GM18868 (cell line): ENCODE data around the gene SPINK8.
A peak's percentile ranks its signal among the peaks of the same experiment; 100 is the strongest.
"Not testable (repeated sequence)": the region's sequence is repeated elsewhere in the genome, so short reads cannot be mapped to it uniquely, and the experiment has no call there.

Experiments used
- ATAC-seq: cut with Tn5 transposase; IDR thresholded peaks from one replicate; pipeline ENCODE4 v1.9.1; 2021; ENCODE audit warnings: mild to moderate bottlenecking, moderate library complexity; ENCODE audit not compliant: unreplicated experiment

SPINK8 gene

DNA sequence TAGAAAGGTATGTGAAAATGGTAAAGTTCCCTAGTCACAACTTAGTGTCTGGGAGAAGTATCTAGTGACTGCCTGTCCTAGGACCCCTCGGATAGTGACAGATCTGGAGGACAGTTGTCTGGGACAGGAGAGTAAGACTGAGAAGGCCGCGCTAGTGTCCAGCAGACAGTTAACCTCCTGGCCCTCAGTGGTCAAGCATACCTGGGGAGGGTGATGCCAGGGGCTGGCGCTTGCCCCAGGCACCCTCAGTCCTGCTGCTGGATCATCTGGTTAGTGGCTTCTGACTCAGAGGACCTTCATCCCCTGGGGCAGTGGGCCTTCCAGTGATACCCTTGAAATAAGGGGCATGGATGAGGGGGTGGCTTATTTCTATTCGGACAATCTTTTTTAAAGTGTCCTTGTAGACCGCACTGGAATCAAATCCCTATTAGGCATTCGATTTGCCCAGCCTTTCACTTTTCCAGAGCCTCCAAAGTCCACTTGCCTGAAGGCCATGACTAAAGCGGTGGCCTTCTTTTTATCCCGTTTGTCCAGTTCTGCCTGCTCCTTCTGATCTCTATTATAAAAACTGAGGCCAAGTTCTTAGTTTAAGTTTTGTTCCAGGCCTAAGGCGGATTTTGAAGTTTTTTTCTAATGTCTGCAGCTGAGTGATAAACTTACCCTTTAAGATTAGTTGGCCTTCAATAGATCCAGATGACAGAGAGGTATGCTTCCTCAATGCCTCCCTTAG is 1.6 kb downstream of the SPINK8 start:
- ATAC-seq = not testable (repeated sequence)

DNA sequence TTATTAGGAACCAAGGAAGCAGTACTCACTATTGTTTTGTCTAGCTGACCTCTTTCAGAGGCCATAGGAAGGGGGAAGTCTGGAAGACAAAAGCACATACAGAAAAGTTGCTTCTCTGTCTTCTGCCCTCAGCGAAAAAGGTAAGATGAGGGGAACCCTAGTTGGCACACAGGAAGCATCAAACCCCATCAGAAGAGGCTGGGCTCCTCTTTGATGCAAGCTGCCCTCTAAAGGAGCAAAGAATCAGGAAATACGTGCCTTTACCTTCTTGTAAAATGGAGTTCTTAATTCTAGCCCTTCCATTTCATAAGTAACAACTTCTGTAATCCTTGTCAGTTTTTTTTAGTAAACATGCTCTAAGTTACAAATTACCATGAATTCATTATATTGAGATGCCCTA is 12.5 kb downstream of the SPINK8 start:
- ATAC-seq = no peak

DNA sequence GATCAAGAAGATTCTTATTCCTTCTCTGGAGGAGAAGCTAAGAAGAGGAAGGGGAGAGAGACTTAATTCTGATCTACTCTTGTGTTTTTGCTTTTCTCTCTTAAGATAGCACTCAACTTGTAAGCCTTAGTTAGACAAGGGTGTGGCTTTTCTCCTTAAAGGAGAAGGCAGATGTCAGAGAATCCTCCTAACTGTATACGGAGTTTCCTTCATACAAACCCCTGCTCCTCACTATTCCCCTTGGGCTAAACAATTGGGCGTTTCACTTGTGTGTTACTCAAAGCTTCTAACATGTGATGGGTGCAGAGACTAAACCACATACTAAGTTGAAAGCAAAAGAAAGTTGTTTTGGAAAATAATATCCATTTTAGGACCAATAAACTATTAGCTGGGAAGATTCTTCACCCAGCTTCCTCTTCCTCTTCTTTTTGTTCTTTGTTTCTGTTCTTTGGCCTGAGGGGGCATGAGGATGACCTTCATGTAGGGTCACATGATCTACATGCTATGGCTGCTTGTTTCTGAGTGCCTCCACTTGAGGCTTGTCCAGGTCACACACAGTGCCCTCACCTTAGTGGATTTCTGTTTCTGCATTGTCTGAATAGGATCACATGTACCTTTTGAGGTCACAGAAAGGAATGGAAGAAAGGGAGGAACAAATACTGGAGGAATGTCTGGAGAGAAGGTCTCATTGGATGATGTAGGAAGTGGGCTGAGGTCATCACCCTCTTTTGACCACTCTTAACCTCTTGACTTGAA is 14.6 kb downstream of the SPINK8 start:
- no peak for ATAC-seq

DNA sequence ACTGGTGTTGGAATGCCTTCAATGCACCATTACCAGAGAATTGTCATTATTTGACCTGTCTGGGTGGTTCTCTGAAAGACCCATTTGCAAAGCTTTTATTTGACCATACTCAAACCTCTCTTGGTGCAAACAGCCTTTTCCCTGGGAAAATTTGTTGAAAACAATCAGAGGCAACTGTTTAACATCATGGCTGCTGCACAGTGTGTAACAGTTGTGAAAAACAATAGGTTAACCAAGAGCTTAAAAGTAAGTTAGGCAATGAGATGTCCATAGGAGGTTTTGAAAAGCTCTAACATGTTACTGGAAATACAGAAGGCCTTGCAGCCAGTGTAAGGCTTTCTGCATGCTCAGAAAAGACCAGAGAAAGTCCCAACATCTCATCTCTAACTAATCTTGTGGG is 18.9 kb downstream of the SPINK8 start:
- no peak for ATAC-seq

DNA sequence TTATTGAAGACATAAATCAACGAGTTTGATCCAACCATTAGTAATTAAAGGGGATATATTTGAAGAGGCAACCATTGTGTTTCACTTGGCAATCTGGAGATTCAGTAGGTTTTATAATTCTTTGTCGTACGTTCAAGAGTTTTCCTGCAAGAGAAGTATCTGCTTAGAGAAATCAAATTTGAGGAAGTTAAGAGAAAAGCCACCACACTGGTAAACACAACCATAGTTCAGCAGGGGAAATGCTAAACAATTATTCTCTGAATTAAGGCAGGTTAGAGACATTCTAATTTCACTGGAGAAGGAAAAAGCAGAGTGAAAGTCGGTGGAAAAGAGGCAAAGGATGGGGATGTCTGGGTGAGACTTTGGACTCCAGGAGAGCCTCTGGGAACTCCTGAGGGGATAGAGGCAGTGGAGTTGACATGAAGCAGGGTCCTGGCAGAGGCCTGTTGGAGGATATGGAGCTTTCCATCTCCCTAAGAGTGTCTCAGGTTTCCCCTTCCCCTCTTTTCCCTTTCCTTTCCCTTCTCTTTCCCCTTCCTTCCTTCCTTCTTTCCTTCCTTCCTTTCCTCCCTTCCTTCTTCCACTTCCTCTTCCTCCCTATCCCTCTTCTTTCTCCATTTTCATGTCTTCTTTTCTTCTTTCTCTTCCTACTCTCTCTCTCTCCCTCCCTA is 26.5 kb downstream of the SPINK8 start:
- no peak for ATAC-seq

DNA sequence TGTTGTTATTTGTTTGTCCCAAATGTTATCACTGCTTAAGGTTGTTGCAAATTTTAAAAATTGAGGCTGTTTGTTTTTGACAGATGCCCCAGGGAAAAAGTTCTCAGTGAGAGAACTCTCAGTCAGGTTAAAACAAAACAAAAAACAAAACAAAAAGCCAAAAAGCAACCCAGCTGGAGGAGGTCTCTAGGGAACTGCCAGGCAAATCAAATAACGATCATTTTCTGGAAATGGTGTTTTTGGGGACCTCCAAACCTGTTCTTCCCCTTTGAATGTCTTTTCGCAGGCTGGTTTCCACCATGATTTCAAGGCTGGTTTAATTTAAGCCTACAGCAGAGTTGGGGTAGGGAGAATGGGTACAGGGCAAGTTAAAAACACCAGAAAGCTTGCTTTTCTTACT is 27.2 kb downstream of the SPINK8 start:
- no peak for ATAC-seq

DNA sequence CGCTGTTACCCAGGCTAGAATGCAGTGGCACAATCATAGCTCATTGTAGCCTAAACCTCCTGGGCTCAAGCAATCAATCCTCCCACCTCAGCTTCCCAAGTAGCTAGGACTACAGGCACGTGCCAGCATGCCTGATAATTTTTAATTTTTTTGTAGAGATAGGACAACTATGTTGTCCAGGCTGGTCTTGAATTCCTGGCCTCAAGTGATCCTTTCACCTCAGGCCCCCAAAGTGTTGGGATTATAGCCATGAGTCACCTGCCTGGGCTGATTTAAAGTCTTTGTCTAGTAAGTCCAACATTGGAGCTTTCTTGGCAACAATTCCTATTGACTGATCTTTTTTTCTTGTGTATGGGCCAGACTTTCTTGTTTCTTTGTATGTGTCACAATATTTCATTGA is 28.1 kb downstream of the SPINK8 start:
- ATAC-seq = no peak

DNA sequence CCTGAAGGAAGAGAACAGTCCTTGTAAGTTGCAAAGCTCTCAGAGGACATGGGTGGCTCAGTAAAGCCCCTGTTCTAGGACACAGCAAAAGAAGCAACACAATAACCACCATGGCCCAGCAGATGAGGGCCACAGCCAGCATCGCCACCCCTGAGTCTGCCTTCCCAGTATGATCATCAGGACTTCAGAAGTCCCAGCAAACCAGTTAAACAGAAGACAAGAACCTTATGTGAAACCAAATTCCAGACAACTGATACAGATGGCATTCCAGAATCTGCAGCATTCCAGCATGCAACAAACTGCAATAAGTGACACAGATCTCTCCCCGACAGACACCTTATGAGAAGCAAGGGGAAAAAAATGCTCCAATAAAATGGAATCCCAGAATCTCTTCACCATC is 30.4 kb downstream of the SPINK8 start:
- no peak for ATAC-seq

DNA sequence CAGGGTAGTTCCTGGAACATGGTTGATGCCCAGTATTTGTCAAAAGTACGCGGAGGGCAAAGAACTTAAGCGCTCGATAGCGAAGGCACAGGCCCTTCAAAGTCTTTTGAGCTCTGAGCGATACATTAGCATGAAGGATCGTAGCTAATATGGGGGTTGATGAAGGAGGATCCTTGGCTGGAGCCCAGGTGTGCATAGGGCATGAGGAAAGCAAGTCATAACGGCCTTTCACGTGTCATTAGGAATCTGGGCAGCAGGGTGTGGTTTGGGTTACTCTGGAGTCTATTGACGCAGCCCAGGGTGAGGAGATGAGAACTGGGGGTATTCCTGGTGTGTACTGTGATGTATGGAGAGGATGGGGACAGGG is 31.7 kb downstream of the SPINK8 start:
- no peak for ATAC-seq

DNA sequence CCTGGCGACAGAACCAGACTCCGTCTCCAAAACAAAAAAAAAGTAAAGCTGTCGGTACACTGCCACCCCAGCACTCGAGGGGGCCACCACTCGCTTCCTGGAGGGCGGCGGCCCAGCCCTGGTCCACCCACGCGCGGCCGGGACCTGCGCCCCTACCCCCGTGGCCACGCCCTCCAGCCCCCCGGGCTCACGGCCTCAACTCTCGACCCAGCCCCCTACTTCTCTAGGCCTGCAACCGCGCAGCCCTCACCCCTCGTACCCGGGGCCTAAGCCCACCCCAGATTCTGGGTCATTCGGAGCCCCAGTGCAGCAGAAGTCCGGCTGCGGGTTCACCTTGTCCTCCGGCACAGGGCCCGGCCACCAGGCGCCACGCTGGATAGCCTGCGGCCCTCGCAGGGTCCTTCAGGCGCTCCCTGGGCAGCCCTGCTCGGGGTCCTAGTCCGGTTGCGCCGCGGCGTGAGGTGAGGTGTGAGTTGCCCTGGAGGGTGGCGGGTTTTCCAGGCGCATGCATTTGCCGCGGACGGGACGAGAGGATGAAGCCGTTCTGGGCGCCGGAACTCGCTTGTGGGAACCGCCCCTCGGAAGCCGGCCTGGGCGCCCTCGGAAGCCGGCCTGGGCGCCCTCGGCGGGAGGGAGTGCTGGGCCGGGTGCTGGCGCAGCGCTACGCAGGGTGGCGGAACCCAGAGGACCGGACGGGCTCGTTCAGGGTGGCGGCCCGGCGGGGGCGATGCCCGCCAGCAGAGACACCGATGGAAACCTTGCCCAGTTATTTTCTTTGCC is 32.3 kb downstream of the SPINK8 start, which contains the start of gene NME6:
TSS of gene NME6 (minus strand) at position 348 of the 780 bp plus-strand sequence.
- peak; percentile 80 for ATAC-seq

DNA sequence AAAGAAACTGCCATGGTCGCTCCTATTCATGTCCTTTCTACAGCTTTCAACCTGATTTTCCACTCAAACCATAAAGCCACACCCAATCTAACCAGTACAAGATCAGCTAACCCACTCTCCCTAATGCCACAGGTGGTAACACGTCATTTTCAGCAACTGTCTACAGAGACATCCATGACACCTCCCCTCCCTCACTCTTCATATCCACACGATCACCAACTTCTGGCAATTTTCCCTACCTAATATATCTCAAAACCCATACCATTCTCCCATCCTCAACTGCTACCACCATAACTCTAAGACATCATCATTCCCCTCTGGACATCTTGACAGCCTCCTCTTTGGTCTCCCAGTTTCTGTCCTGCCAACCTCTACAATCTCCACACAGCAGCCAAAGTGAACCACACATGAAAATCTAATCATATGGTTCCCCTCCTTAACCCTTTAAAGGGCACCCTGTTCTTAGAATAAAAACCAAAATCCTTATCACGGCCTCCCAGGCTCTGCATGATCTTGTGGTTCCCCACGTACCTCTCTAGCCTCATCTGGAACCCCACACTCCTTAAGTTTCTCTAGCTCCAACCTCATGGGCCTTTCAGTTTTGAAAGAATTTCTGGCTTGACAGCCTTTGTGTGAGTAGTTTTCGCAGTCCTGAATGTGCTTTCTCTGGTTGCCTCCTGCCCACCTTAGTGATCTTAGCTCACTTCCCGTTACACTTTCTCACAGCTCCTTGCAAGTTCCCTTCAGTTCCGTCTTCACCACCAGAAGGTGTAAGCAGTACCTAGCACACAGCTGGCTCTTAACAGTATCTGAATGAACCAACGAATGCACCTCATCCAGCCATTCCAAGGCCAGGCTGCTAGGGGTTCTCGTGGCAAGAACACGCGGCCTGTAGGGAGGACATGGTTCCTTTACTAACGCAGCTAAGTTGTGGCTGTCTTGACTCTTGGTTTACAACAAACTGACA is 33.4 kb downstream of the SPINK8 start:
- ATAC-seq = no peak

DNA sequence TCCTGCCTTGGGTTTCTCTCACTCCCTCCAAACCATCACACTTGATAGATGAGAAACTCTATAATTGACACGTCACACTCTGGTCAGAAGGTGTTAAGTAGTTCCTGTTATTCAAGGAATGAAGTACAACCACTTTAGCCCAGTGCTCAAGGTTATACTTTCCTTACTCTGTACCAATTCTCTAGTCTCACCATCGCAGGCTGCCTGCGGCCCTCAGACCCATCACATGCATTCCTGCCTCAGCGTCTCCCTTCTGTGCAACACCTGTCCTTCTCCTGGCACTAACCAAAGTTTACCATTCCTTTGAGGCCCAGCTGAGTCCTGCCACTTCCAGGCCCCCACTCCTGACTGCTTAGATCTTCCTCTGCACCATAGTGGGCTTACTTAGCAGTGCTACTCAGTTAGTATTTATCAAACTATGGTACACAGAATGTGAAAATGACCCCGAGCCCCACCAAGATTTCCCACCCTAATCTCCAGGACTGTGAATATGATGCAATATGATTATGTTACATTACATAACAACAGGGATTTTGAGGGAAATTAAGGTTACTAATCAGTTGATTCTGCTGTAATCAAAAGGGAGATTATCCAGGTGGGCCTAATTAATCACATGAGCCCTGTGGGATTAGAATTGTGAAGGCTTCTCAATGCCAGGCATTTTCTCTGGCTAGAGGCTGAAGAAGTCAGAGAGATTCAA is 36.2 kb downstream of the SPINK8 start:
- no peak for ATAC-seq

DNA sequence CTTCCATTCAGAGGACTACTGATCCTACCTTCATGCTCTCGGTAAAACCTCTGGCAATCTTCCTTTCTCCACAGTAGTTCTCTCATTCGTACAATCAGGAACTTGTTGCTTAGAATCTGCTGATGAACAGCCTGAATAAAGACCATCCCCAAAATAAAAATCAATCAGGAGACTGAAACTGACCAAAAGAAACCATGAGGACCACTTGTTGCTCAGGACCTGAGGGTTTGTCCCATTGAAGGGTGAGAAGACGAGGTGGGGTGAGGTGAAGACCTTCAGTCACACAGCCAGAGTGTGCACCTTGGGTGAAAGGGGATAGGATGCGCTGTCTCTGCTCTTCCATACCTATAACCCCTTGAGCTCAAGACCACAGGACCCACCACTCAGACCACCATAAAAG is 36.8 kb downstream of the SPINK8 start:
- no peak for ATAC-seq

DNA sequence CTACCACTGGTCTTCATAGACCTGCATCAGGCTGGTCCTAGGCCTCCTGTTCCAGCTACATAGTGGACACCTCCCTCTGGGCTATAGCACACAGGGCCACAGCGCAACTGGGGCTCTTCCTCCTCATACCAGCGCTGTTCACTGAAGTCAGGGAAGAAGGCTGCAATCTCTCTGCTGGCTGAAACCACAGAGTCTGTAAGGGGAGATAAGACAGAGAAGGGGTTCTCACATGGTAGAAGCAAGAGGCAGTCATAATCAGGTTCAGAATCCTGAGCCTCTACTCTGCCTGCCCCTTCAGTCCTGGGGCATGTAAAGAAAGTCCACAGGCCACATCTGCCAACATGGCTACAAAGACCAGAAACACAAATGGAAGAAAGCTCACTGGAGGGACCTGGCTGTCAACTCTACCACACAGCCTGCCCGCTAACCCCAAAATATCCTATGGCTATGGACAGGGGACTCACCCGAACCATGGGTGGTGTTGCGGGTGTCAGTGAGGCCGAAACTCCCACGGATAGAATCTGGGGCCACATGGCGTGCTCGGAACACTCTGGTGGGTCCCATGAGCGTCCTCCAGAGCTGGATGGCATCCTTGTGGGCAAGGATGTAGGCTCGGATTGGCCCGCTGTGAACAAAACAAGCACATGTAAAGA is 38.7 kb downstream of the SPINK8 start:
- no peak for ATAC-seq

DNA sequence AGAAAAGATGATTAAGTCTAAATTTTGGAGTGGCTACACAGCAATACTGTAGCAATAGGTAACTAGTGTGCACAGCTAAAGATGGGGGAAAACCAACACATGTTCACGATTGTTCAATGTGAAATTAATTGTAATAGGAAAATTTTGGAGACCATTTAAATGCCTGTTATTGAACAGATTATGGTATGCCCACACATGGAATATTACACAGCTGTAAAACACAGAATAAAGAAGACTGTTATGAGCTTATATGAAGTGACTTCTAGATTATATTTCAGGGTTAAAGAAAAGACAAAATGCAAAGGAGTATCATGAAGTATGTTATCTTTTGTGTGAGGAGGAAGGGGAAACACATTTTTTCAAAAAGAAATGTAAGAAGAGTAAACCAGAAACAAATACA is 43.8 kb downstream of the SPINK8 start:
- no peak for ATAC-seq

DNA sequence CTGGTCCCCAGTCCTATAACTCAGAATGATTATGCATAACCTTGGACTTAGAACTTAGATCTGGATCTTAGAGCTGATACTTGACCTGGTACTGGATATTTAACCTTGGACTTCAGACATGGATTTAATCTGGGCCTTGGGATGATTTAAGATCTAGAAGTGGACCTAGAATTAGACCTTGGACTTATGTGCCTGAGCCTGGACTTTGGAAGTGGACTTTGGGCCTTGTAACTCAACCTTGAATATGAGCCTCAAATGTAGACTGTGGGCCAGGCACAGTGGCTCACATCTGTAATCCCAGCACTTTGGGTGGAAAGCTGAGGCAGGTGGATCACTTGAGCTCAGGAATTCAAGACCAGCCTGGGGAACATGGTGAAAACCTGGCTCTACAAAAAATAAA is 46.4 kb downstream of the SPINK8 start:
- ATAC-seq = no peak

DNA sequence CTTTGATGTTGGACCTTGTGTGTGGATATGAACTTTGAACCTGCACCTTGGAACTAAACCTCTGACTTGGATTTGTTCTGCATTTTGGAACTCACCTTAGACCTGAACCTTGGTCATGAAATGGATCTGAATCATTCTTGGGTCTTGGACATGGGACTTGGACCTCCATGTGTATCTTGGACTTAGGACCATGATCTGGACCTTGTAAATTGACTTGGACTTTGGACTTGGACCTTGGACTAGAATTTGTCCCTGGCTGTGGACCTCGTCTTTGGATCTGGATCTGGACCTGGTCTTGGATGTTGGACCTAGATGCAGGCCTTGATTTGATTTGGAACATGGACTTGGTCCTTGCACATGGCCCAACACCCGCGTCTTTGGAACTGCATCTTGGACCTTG is 47.2 kb downstream of the SPINK8 start:
- no peak for ATAC-seq

DNA sequence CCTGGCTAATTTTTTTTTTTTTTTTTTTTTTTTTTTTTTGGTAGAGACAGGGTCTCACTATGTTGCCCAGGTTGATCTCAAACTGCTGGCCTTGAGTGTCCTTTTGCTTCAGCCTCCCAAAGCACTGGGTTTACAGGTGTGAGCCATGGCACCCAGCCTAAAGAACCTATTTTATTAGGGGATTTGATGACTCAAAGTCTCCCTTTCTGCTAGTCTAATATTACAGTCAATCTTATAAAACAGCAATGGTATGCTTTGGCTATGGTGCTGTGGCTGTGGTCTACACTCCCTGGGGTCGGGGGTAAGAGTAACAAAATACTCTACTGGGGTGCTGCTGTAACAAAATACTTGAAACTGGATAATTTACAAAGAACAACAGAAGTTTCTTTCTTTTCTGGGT is 47.8 kb downstream of the SPINK8 start:
- ATAC-seq = no peak

DNA sequence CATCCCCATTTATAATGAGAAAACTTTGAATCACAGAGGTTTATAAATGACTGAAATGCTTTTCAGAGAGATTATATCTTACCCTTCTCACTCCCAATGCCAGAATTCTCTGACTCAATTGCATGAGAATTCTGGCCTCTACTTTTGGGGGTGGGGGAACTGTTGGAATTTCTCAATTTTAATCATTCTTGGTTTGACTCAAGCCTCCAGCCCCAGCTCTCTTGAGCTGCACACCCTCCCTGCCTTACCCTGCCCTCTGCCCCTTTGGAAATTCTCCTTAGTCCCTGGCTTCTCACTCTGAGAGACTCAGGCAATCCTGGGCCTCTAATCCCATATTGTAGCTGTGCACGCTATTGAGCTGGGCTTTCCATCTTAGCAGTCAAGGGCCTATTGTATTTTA is 48.3 kb downstream of the SPINK8 start:
- ATAC-seq = no peak
